ENCODE measurements around the gene SLC2A6. TPM values are rescaled to one million over a fixed set of nuclear protein-coding genes. Genes with fewer than 3 reads are reported as not detected.

The SLC2A6 gene
- total RNA-seq, 8 experiments from 2014 or later, result 4.7 to 23.0 (median 9.7) TPM

DNA sequence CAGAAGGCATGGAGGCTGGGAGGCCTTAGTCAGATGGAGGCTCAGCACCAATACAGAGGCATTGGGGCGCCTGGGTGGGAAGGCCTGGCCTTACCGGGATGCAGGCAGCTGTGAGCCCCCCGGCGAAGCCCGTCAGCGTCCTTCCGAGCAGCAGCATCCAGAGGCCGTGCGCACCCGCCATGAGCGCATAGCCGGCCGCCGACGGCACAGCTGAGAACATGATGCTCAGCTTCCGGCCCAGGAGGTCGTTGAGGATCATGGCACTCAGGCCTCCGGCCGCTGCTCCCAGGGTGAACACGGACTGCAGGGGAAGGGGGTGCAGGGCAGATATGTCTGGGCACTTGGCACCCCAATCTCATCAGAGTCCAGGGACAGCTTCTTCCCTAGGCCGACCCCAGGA lies 2.0 kb downstream of the SLC2A6 start:
- ATAC-seq (replicated peaks in 6 of 8), result no peak
- H3K27ac ChIP-seq, result no peak overlapping the region
- no peak overlapping the region for H3K4me3 ChIP-seq
- H3K4me1 ChIP-seq (replicated peaks in 1 of 2), result peaks cover 11 to 13% of the 10 kb centered on the region in 2 donors
- in situ Hi-C loops (cut with MboI; ENCODE audit: low pct_unique_long_range_greater_than_20kb in 2 of 9, low sequenced_read_pairs in 9 of 9, unreplicated experiment in 9 of 9), result loop anchor here in 5 of 9 experiments (25.0 kb wide), 3 partner anchors 290 to 465 kb away; partner anchors contain the start of gene GTF3C5 (in 2 of the 5)
- WGBS, 10 experiments, result 93 to 97% methylated on average over 6 to 7 of the region's 21 CpGs; no CpG with 5 or more reads in 8 of the 10 experiments

DNA sequence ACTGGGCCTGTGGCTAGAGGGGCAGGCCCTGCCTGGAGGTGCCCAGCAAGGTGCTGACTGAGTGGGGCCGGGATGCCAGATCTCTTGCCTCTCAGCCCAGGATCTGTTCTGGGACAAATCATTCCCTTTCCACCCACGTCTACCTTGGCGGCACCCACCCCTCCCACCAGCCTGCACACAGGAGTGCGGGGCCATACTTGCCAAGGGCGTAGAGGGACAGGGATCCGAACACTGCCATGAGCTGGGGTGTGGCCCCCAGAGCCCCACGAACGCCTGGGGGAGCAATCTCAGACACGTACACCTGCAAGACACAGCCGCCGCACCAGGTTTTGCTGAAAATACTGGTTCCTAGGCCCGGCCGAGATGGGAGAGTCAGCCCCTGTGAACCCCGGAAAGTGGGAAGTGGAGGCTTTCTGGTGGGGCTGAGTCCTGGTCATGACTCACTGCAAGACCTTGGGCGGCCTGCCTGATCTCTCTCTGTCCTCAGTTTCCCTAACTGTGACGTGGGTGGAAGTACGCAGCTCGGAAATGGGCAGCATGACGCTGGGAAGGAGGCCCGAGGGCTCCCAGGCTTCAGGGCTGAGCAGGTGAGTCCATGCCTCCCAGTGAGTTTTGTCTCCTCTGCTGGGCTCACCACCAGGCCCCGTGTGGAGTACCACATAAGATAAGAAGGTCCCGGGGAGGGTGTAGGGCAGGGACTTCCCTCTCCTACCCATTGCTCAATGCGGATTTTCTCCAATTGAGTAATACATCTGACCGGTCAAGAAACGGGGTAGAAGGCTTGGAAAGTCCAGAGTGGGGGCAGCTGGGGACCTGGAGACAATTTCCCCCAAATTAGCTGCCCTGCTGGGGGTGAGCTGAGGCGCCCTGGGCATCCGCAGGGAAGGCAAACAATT lies 2.6 kb downstream of the SLC2A6 start:
- Histone ChIP-seq H3K4me1 (replicated peaks in 1 of 2) (peaks cover 11 to 13% of the 10 kb centered on the region in 2 donors), H3K27ac (no peak overlapping the region), H3K4me3 (no peak overlapping the region)
- WGBS, 10 experiments, result 76 to 100% (median 91%) methylated on average over 1 to 7 of the region's 27 CpGs; no CpG with 5 or more reads in 4 of the 10 experiments
- no peak for ATAC-seq (replicated peaks in 6 of 8)
- in situ Hi-C loops (cut with MboI; ENCODE audit: low pct_unique_long_range_greater_than_20kb in 2 of 9, low sequenced_read_pairs in 9 of 9, unreplicated experiment in 9 of 9), result loop anchor here in 5 of 9 experiments (25.0 kb wide), 3 partner anchors 289 to 464 kb away; partner anchors contain the start of gene GTF3C5 (in 2 of the 5)

DNA sequence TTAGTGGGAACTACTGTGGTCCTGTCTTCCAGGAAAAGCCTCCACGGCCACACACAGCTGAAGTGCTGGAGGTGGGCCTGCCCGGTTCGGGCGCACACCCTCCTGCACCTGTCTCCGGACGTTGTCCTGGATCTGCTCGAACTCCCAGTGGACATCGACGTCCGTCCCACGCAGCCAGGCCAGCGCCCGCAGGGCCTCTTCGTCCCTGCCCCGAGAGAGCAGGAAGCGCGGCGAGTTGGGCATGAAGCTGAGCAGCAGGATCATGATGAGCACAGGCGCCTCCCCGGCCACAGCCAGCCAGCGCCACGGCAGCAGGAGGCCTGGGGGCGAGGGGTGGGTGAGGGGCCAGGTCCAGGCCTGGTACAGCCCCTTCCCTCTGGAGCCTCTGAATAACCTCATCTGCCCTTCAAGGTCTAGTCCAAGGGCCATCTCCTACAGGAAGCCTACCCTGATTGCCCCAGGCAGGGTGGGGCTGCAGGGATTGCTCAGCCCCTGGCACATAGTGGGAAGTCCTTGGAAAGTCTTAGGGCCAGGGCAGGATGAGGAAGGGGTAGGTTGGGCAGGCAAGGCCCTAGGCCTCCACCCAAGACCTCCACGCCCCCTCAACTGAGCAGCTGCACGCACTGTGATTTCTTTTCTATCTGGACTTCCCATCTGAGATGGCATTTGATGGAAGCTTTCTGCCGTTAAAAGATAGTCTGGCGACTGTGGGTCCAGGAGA lies 3.4 kb downstream of the SLC2A6 start:
- in situ Hi-C loops (cut with MboI; ENCODE audit: low pct_unique_long_range_greater_than_20kb in 2 of 9, low sequenced_read_pairs in 9 of 9, unreplicated experiment in 9 of 9), result loop anchor here in 5 of 9 experiments (25.0 kb wide), 3 partner anchors 288 to 463 kb away; partner anchors contain the start of gene GTF3C5 (in 2 of the 5)
- 87 to 100% (median 99%) methylated on average over 1 to 14 of the region's 27 CpGs; no CpG with 5 or more reads in 6 of the 10 experiments for WGBS, 10 experiments
- peaks cover 11 to 13% of the 10 kb centered on the region in 2 donors for H3K4me1 ChIP-seq (replicated peaks in 1 of 2)
- H3K4me3 ChIP-seq, result no peak overlapping the region
- no peak for ATAC-seq (replicated peaks in 6 of 8)
- no peak overlapping the region for H3K27ac ChIP-seq

DNA sequence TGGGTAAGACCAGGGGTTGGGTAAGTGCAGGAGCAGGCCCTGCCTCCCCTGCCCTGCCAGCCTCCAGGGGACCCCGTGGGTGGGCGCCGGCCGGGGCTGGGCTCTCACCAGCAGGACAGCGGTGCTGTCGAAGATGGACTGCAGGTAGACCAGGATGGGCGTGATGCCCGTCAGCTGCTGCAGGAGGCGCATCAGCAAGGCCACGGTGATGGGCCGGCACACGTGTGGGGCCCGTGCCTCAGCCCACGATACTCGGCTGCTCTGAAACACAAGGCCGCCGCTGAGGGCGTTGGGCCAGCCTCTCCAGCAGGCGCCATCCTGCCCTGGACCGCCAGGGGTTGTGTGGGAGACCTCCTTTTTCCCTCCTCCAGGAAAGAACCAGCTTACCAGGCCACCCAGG lies 4.0 kb downstream of the SLC2A6 start:
- H3K4me1 ChIP-seq (replicated peaks in 1 of 2), result peaks cover 11 to 12% of the 10 kb centered on the region in 2 donors
- 98 to 100% methylated on average over 1 to 5 of the region's 20 CpGs; no CpG with 5 or more reads in 8 of the 10 experiments for WGBS, 10 experiments
- no peak overlapping the region for H3K4me3 ChIP-seq
- in situ Hi-C loops (cut with MboI; ENCODE audit: low pct_unique_long_range_greater_than_20kb in 2 of 9, low sequenced_read_pairs in 9 of 9, unreplicated experiment in 9 of 9), result loop anchor here in 5 of 9 experiments (25.0 kb wide), 3 partner anchors 288 to 463 kb away; partner anchors contain the start of gene GTF3C5 (in 2 of the 5)
- ATAC-seq (replicated peaks in 6 of 8), result no peak
- no peak overlapping the region for H3K27ac ChIP-seq

DNA sequence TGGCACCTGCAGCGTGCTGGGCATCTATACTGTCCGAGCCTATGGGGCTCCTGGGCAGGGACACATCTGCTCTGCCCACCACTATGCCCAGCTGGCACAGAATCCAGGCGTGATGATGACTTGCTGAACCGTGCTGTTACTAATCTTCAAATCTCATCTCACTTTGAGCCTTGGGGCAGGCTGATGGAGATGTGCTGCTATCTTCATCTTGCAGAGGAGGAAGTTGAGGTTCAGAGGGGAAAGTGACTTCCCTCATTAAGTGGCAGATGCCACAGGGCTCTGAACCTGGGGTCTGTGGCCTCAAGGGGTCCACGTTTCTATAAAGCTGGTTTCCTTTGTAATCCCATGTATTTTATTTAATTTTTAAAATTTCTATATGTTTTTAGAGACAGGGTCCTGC lies 4.7 kb downstream of the SLC2A6 start:
- in situ Hi-C loops (cut with MboI; ENCODE audit: low pct_unique_long_range_greater_than_20kb in 2 of 9, low sequenced_read_pairs in 9 of 9, unreplicated experiment in 9 of 9), result no loop called here
- H3K4me1 ChIP-seq (replicated peaks in 1 of 2), result peaks cover 8% of the 10 kb centered on the region in 2 donors
- no peak overlapping the region for H3K27ac ChIP-seq
- no peak for ATAC-seq (replicated peaks in 6 of 8)
- no peak overlapping the region for H3K4me3 ChIP-seq
- WGBS, 10 experiments, result 93 to 100% methylated on average over 1 to 5 of the region's 5 CpGs; no CpG with 5 or more reads in 8 of the 10 experiments

DNA sequence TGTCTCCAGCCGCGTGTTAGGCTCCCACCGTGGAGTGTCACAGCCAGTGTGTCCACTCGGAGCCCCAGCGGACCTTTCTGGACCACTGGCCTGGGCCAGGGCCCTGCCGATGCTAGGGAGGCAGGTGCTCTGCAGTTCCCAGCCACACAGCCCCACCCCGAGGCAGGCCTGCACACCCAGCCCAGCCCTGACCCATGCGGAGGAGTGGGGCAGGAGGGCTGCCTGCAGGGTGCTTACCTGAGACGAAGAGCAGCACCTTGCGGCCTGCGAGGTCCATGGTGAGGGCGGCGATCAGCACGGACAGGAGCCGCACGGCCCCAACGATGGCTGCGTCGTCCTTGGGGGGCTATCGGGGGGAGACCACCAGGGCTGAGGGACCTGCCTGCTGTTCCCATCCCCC lies 5.2 kb downstream of the SLC2A6 start:
- WGBS, 10 experiments, result 90 to 100% (median 96%) methylated on average over 1 to 9 of the region's 20 CpGs; no CpG with 5 or more reads in 6 of the 10 experiments
- no peak for ATAC-seq (replicated peaks in 6 of 8)

DNA sequence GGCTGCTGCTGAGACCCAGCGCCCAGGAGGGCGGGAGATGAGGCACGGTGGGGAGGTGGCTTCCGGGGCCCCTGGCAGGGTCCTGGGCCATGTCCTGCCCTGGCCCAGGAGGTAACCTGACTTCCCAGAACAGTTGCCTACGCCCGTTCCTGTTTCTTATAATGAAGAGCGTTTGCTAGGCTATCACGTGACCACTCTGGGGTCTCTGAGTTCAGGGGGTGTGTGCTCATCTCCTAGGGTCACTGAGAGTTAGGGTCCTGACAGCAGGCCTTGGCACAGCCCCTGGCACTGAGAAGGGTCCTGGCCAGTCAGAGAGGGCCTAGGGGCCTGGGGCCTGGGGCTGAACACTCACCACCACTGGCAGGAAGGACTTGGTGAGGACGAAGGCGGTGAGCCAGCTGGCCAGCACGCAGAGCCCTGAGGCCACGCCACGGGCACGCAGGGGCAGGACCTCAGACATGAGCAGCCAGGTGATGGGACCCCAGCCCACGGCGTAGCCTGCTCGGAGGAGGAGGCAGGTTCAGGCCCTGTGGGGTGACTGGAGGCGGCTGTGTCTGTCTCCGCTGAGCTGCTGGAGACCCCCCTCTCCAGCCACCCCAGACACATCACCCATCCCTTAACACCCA lies 6.0 kb downstream of the SLC2A6 start:
- Histone ChIP-seq H3K4me1 (replicated peaks in 1 of 2) (peaks cover 1 to 4% of the 10 kb centered on the region in 2 donors), H3K4me3 (no peak overlapping the region), H3K27ac (no peak overlapping the region)
- no peak for ATAC-seq (replicated peaks in 6 of 8)
- WGBS, 10 experiments, result 83% methylated on average over 1 of the region's 19 CpGs; no CpG with 5 or more reads in 9 of the 10 experiments
- in situ Hi-C loops (cut with MboI; ENCODE audit: low pct_unique_long_range_greater_than_20kb in 2 of 9, low sequenced_read_pairs in 9 of 9, unreplicated experiment in 9 of 9), result no loop called here

More for the DNA sequence above, 5.2 kb downstream of the SLC2A6 start:
- Histone ChIP-seq H3K27ac (no peak overlapping the region), H3K4me3 (no peak overlapping the region), H3K4me1 (replicated peaks in 1 of 2) (peaks cover 8% of the 10 kb centered on the region in 2 donors)
- in situ Hi-C loops (cut with MboI; ENCODE audit: low pct_unique_long_range_greater_than_20kb in 2 of 9, low sequenced_read_pairs in 9 of 9, unreplicated experiment in 9 of 9), result no loop called here

DNA sequence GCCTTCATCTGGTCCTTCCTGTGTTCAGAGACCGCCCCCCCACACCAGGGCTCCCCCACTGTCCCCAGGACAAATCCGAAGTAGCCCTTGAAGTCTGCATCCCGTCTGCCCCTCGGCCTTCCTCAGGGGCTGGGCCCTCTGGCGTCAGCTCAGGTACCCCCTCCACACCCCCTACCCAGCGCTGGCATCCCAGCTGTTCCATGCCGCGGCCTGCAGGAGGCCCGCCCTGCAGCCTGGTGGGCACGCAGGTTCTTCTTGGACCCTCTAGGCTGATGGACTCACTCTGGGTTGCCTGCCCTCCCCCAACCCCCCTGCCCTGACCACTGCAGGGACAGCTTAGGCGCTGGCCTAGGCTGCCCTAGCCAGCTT lies 6.6 kb downstream of the SLC2A6 start:
- in situ Hi-C loops (cut with MboI; ENCODE audit: low pct_unique_long_range_greater_than_20kb in 2 of 9, low sequenced_read_pairs in 9 of 9, unreplicated experiment in 9 of 9), result no loop called here

DNA sequence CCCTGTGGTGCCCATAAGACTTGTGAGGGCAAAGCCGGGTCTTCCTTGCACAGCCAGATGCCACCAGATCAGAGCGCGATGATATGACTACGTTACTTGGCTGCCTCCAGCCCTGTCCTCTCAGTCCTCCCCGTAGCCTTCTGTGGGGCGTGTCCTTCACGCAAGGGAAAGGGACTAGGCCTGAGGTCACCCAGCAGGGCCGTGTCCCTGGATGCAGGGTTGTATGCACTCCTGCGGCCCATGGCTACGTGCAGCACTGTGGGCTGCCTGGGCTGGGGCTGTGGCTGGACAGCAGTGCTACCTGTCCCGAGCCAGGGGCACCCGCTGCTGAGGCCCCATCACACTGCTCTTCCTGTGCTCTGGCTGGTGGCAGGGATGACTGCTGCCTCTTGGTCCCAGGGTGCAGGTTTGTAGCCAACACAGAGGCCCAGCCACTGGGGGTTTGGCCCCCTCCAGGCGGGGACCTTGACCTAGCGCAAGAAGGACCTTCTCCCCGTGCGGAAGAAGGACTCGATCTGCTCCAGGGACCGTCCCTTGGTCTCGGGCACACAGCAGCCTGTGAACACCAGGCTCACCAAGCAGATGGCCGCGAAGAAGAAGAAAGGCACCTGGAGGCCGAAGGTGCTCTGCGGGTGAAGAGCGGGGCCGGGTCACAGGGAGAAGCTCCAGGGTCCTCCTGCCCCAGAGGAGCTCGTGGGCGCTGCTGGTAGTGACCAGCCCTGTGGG lies 7.2 kb downstream of the SLC2A6 start:
- Histone ChIP-seq H3K4me3 (no peak overlapping the region), H3K4me1 (replicated peaks in 1 of 2) (no peaks in the 10 kb centered on the region), H3K27ac (no peak overlapping the region)
- in situ Hi-C loops (cut with MboI; ENCODE audit: low pct_unique_long_range_greater_than_20kb in 2 of 9, low sequenced_read_pairs in 9 of 9, unreplicated experiment in 9 of 9), result no loop called here
- WGBS, 10 experiments, result 34 to 94% (median 90%) methylated on average over 1 to 9 of the region's 27 CpGs; no CpG with 5 or more reads in 5 of the 10 experiments
- peak in 1 of 8 experiments; percentile 4 for ATAC-seq (replicated peaks in 6 of 8)

More for the DNA sequence above, 6.6 kb downstream of the SLC2A6 start:
- no peak overlapping the region for H3K4me3 ChIP-seq
- no peaks in the 10 kb centered on the region for H3K4me1 ChIP-seq (replicated peaks in 1 of 2)
- no peak for ATAC-seq (replicated peaks in 6 of 8)
- H3K27ac ChIP-seq, result no peak overlapping the region
- no CpG with 5 or more reads among the region's 11 CpGs for WGBS, 10 experiments

DNA sequence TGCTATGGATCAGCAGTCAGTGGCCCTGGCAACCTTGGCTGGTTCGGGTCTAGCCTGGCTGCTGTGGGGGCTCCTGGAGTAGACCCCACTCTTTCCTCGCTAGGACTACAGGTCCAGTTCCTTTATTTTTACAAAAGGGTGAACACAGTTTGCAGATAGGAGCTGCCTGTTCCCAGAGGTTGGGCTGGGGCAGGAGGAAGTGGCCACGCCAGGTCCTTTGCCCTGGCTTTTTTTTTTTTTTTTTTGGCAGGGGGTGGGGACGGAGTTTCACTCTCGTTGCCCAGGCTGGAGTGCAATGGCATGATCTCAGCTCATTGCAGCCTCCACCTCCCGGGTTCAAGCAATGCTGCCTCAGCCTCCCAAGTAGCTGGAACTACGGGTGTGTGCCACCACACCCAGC lies 7.9 kb downstream of the SLC2A6 start:
- Histone ChIP-seq H3K4me3 (no peak overlapping the region), H3K27ac (no peak overlapping the region), H3K4me1 (replicated peaks in 1 of 2) (no peaks in the 10 kb centered on the region)
- in situ Hi-C loops (cut with MboI; ENCODE audit: low pct_unique_long_range_greater_than_20kb in 2 of 9, low sequenced_read_pairs in 9 of 9, unreplicated experiment in 9 of 9), result no loop called here
- WGBS, 10 experiments, result 67 to 100% (median 87%) methylated on average over 1 to 4 of the region's 7 CpGs; no CpG with 5 or more reads in 4 of the 10 experiments
- no peak for ATAC-seq (replicated peaks in 6 of 8)

DNA sequence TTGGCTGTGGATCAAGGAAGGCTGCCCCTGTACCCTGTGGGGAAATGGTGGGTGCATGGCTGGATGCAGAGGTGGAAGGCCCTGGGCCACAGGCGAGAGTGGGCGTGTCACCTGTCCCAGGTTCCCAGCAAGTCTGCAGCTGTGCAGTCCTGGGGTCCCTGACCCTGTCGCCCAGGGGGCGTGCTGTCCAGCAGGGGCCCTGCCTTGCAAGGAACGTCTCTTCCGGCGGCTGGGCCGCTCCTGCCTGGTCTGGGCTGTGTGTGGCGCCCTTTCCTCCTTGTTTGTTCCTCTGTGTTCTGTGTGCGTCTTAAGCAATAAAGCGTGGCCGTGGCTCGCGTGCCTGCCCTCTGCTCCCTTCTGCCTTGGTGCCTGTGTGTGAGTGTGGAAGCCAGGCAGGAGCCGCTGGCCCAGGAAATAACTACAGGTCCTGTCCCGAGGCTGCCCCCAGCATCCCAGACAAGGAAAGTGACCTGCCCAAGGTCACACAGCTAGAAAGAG lies 8.4 kb downstream of the SLC2A6 start:
- no peak overlapping the region for H3K27ac ChIP-seq
- ATAC-seq (replicated peaks in 6 of 8), result peak in 3 of 8 experiments; percentile 7 to 11 (median 11)
- in situ Hi-C loops (cut with MboI; ENCODE audit: low pct_unique_long_range_greater_than_20kb in 2 of 9, low sequenced_read_pairs in 9 of 9, unreplicated experiment in 9 of 9), result no loop called here
- no peaks in the 10 kb centered on the region for H3K4me1 ChIP-seq (replicated peaks in 1 of 2)
- H3K4me3 ChIP-seq, result no peak overlapping the region
- WGBS, 10 experiments, result 48 to 100% (median 80%) methylated on average over 1 to 10 of the region's 16 CpGs; no CpG with 5 or more reads in 5 of the 10 experiments
